HG03097 (cell line): ENCODE data around the gene ZNF69.
"Not testable (repeated sequence)": the region's sequence is repeated elsewhere in the genome, so short reads cannot be mapped to it uniquely, and the experiment has no call there.

Experiments
- ATAC-seq: cut with Tn5 transposase; IDR thresholded peaks from one replicate; pipeline ENCODE4 v1.9.1; 2021; ENCODE audit not compliant: unreplicated experiment, low FRiP score

Gene ZNF69

GRCh38 chr19:11949614-11950080 is 62.1 kb downstream of the ZNF69 start:
- not testable (repeated sequence) for ATAC-seq

GRCh38 chr19:11950312-11950711 is 62.7 kb downstream of the ZNF69 start:
- ATAC-seq = no peak
